SK-N-MC (cell line): ENCODE results near the gene AP3D1.

Experiments
- EZH2 ChIP-seq: fragments of 200-600 bp; sonication (generic); IDR thresholded peaks from one replicate; pipeline ENCODE4 v1.6.1; 2017; ENCODE audit warnings: antibody characterized with exemption
- FOXP2 ChIP-seq: optimal IDR thresholded peaks from 2 replicates; pipeline ENCODE3; 2011; ENCODE audit warnings: mild to moderate bottlenecking, moderate library complexity; ENCODE audit not compliant: insufficient read depth; ENCODE audit errors: extremely low read length, control extremely low read depth
- POLR2AphosphoS5 ChIP-seq: IDR thresholded peaks from 2 replicates; pipeline ENCODE4 v1.6.1; 2012; ENCODE audit warnings: mild to moderate bottlenecking, low read depth, low read length, borderline replicate concordance

- TF ChIP-seq EZH2: no peak
- no peak for TF ChIP-seq POLR2AphosphoS5
- no peak for TF ChIP-seq FOXP2
Measured at GRCh38 chr19:2173767-2174577, 22.6 kb upstream of the AP3D1 start.
